SKM-1 (cell line): ENCODE measurements around the gene IL36A.

ENCODE experiments used
- DNase-seq: peaks from one replicate; lab custom pipeline; 2025; ENCODE audit not compliant: unreplicated experiment; lab: John Stamatoyannopoulos, UW

Gene IL36A

GRCh38 chr2:113002677-113003076, 2.6 kb upstream of the IL36A start:
- no peak for DNase-seq

DNA sequence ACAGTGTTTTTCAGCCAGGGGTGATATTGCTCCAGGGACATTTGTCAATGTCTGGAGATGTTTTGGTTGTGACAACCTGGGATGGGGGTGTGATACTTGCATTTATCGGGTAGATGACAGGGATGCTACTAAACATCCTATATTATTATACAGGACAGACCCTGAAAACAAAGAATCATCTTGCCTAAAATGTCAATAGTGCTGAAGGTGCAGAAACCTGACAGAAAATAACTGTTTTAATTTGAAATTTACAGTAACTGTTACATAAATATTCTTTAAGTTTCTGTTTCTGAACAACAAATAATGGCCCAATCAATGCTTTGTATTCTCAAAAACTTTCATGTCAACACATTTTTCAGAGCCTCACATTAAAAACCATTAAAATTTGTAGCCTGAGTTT, 2.0 kb downstream of the IL36A start:
- no peak for DNase-seq

DNA sequence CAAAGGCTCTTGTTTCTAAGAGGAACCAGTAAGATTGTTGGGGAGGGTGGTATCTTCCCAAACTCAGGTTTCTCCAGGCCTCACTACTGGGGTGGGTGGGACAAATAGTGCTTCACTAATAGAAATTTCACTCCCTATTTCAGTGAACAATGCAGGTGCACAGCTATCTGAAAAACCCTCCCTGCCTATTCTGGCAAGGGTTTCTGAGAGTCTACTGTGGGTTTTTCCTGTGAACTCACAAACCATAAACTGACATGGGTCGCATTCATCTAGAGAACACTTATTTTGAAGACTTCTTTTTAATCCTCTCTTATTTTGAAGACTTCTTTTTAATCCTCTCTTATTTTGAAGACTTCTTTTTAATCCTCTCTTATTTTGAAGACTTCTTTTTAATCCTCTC, 4.4 kb downstream of the IL36A start:
- DNase-seq, result no peak

GRCh38 chr2:113010088-113010487, 4.8 kb downstream of the IL36A start:
- no peak for DNase-seq

DNA sequence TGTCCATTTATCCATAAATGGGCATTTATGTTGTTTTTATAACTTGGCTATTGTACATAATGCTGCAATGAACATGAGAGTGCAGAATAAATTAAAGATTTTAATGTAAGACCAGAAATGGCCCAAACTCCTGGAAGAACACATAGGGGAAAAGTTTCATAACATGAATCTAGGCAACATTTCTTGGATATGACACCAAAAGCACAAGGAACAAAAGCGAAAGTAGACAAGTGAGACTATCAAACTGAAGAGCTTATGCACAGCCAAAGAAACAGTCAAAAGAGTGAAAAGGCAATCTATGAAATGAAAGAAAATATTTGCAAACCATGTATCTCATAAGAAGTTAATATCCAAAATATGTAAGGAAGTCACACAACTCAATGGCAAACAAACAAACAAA, 5.8 kb downstream of the IL36A start:
- DNase-seq, result no peak

- no peak for DNase-seq
Measured at GRCh38 chr2:113012436-113013335, 7.4 kb downstream of the IL36A start.

DNA sequence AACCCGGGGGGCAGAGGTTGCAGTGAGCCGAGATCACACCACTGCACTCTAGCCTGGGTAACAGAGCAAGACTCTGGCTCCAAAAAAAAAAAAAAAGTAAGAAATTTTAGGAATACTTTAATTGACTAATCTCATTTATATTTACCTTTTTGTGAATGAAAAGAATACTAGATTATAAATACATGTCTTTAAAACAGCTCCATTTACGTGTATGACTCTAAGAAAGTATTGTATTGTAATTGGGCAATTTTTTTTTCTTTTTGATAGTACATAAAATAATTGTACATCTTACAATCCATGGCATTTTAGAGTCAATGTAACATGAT, 8.0 kb downstream of the IL36A start:
- no peak for DNase-seq

- DNase-seq, result no peak
Measured at GRCh38 chr2:113014067-113014466, 8.8 kb downstream of the IL36A start.

GRCh38 chr2:113015042-113015441, 9.8 kb downstream of the IL36A start:
- DNase-seq, result no peak

DNA sequence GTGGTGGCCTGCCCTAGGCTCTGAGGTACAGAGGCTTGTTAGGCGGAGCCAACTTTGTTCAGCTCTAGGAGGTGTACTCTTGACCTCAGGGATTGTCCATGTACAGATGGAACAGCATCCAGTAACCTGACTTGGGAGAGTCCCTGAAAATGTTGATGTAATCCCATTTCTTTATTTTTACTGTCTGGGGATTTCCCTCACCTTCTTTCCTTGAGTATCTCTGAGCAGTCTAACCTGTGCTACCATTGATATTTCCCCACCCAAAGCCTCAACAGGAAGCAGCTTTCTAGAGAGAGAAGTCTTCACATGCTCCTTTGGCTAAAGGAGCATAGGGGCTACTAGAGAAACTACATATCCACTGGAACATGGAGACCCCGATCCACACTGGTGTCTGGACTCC, 10.4 kb downstream of the IL36A start:
- no peak for DNase-seq

DNA sequence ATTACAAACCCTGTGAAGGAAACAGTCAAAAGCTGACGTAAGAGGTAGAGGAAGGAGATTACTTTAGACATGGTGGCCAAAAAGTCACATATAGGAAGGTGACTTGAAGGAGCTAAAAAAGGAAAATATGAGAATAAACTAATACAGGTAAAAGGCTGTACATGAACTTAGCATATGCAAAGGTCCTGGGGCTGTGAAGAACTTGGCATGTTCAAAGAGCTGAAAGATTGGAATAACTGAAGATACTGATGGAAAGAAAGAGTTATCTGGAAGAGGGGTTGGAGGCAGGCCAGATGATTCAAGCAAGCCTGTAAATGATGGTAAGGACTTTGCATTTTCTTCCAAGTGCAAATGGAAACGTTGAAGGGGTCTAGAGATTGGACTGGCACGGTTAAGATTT, 13.2 kb downstream of the IL36A start:
- no peak for DNase-seq

DNA sequence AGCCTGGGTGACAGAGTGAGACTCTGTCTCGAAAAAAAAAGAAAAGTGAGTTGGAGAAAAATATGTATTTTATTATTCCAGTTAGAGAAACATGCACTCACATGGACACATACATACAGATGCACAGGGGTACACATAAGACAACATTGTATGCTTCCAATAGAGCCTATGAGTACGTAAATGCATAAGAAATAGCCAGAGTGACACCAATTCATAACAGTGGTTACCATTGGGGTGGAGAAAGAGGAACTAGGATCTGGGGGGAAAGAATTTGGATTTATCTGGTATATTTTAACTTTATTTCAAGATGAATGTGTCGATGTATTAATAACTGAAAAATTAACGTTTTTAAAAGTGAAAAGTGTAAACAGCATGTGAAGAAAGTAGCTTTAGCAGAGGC, 16.1 kb downstream of the IL36A start:
- DNase-seq, result no peak

- DNase-seq, result no peak
Measured at GRCh38 chr2:113024764-113025163, 19.5 kb downstream of the IL36A start.

- DNase-seq, result peak; percentile 11
Measured at GRCh38 chr2:113025737-113026136, 20.5 kb downstream of the IL36A start.

- no peak for DNase-seq
Measured at GRCh38 chr2:113027691-113028090, 22.4 kb downstream of the IL36A start.

DNA sequence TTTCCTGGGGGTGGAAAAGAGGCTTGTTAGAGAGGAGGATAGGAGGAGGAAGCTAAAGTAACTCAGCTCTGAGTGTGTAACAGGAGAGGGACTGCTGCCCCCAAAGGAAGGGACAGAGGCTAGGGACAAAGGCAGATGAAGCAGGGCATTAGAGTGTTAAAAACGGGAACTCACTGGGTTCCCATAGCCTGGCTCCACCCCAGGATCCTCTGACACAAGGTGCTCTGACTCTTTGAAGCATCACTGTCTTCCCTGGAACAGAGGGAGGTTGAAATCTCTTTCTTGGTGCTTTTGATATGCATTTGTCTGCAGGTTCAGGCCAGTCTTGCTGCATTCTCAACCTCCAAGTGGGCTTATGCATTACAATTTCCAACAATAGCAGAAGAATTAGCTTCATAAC, 22.9 kb downstream of the IL36A start:
- no peak for DNase-seq

DNA sequence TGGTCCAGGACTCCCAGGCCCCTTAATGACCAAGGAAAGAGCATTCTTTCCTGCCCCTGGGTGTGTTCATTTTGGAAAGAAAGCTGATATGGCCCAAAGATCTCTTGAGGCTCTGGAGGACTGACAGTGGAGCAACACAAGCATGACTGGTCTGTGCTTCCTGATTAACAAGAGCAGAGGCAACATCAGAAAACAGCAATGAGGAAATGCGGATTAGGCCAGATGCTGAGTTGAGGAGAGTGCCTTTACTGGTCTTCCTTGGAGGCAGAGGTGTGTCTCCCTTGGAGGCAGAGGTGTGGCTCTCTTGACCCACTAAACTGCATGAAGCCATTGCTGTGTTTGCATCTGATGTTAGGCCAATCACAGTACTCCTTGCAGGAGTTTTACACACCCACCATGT, 27.5 kb downstream of the IL36A start:
- DNase-seq, result no peak

DNA sequence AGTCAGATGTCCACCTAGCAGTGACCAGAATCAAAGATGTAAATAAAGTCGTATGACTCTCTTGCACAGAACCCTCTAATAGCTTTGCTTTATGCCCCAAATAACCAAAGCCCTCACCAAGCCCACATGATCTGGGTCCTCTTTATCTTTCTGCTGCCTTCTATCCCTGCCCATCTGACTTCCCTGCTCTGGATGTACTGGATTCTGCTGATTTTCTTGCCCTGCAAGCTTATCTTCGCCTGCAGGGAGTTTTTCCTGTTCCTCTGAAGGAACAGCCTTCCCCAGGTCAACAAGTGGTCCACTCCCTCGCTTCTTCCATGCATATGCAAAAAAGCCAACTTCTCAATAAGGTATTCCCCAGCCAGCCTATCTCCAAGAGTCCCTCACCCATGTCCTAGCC, 28.8 kb downstream of the IL36A start:
- no peak for DNase-seq

DNA sequence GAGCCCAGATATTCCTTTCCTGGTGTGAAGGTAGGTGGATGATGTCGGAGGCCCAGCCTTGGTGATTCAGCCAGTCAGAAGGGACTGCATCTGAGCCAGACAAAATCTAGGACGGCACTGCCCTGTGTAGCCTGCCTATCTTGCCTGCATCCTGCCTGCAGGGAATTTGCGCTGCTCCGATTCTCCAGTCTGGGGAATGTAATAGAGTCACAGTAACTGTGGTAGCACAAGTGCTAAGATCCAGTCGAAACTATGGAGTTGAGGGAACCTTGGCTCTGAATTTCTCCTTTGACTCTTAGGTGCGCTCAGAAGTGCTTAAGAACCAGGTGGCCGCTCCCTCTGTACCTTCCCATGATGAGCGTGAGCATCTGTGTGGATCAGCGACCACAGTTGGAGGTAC, 31.5 kb downstream of the IL36A start:
- DNase-seq, result no peak

- DNase-seq, result no peak
Measured at GRCh38 chr2:113038291-113038690, 33.0 kb downstream of the IL36A start.

DNA sequence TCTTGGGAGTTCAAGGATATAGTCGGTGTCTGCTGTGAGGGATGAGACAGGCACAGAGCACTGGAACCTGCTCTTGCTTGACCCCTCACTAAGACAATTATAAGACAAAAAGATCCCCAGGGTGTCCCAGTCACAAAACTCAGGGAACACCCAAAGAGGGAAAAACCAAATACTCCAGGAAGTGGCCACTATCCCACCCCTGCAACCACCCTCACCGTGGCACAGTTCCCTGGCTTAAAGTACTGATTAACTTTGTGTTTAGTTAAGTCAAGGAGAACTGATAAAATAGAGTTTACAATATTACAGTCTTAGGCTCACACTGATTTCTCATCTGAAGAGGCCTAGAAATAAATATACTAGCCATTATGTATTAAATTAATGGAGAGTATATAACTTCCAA, 33.9 kb downstream of the IL36A start:
- no peak for DNase-seq

DNA sequence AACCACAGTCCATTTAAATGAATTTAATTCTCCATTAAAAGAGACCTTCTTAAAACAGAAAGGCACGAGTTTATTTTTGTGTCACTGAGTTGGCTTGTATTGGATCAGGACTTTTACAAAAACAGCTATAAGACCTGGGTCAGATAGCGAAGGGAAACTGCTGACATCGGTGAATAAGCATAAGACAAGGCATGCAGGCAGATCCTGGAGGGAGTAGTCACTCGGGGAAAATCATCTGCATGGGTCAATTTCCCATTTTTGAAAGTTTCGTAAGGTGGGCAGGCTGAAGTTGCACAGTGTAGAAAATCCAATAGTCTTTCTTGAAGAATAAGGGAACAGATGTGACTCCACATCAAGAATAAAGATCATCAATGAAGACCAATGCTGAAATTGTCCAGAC, 34.5 kb downstream of the IL36A start:
- DNase-seq, result no peak

GRCh38 chr2:113041871-113042270, 36.6 kb downstream of the IL36A start:
- no peak for DNase-seq
